Testis (tissue), 3 donors: ENCODE data around the gene MAPKAPK2. TPM values are rescaled to one million over a fixed set of nuclear protein-coding genes. Genes with fewer than 3 reads are reported as not detected.

Experiments
- DNase-seq: peaks from one replicate; pipeline ENCODE4 v3.0.0-alpha.2; 2019
- H3K27ac ChIP-seq, 2 donors: fragments of 200-600 bp; sonication (generic); one replicate each; pipeline ENCODE4 v1.5.1; 2019
- H3K27me3 ChIP-seq: fragments of 200-600 bp; sonication (generic); one replicate; pipeline ENCODE4 v1.5.1; 2019
- H3K36me3 ChIP-seq: fragments of 200-600 bp; sonication (generic); one replicate; pipeline ENCODE4 v1.5.1; 2017; ENCODE audit warnings: low read depth; ENCODE audit errors: missing control alignments
- H3K4me1 ChIP-seq: fragments of 200-600 bp; sonication (generic); one replicate; pipeline ENCODE4 v1.5.1; 2019
- H3K4me3 ChIP-seq, 2 donors: fragments of 200-600 bp; sonication (generic); one replicate each; pipeline ENCODE4 v1.5.1; 2017 to 2019
- H3K9me3 ChIP-seq: fragments of 200-600 bp; sonication (generic); one replicate; pipeline ENCODE4 v1.5.1; 2017
- CTCF ChIP-seq, 3 experiments: fragments of 450-650 bp in 2 of 3; fragments of 200-600 bp in 1 of 3; sonication (generic) in 1 of 3; IDR thresholded peaks; one replicate each; pipeline ENCODE4 v1.5.1; 2016 to 2019; ENCODE audit warnings: antibody characterized with exemption in 3 of 3, mild to moderate bottlenecking in 2 of 3, moderate library complexity in 1 of 3
- POLR2A ChIP-seq: fragments of 450-650 bp; IDR thresholded peaks from one replicate; pipeline ENCODE4 v1.6.1; 2017; ENCODE audit warnings: antibody characterized with exemption, mild to moderate bottlenecking, moderate library complexity
- WGBS, 2 donors: methylation state at CpG; one replicate each; pipeline ENCODE4 v1.1.5; 2018; 5-methylcytosine and 5-hydroxymethylcytosine counted together
- intact Hi-C: fragments of 100-400 bp; cut with DNase I; formaldehyde crosslinking; loops from one replicate; pipeline ENCODE4 v1.15.1; 2023; ENCODE audit warnings: low total_unique reads
- polyA plus RNA-seq: library from polyadenylated mRNA; stranded (reverse); fragments of 350-450 nt; fragmentation: Illumina TruSeq; extraction: RNeasy Lipid Tissue Mini Kit (QIAGEN cat#74804); gene quantifications from one replicate; pipeline ENCODE4 v1.2.3, GENCODE V29; 2014; ENCODE audit warnings: low read depth, low replicate concordance; ENCODE audit not compliant: insufficient read depth
- total RNA-seq, 2 donors: library from RNA; depleted of rRNA; stranded (reverse); fragments of >200 nt; gene quantifications; one replicate each; pipeline ENCODE4 v1.2.3, GENCODE V29; 2016

MAPKAPK2 gene
- total and polyA plus RNA-seq, 3 donors from 2014 or later: 66.3 to 76.5 (median 69.1) TPM

GRCh38 chr1:206649261-206649921 is 35.3 kb upstream of the MAPKAPK2 start:
- intact Hi-C loops: no loop called here
- no peak for TF ChIP-seq POLR2A
- WGBS, 2 donors: 91 to 94% methylated on average over 5 of the region's 5 CpGs

GRCh38 chr1:206651014-206651413 is 33.7 kb upstream of the MAPKAPK2 start:
- 96% methylated on average over 3 of the region's 3 CpGs for WGBS, 2 donors
- Histone ChIP-seq H3K9me3 (no peaks in the 10 kb centered on the region), H3K36me3 (no peaks in the 10 kb centered on the region), H3K27ac (no peak overlapping the region), H3K27me3 (no peaks in the 10 kb centered on the region), H3K4me3 (no peak overlapping the region), H3K4me1 (no peaks in the 10 kb centered on the region)
- intact Hi-C loops: no loop called here
- TF ChIP-seq CTCF (IDR thresholded peaks at IDR 0.05): no peak
- TF ChIP-seq POLR2A: no peak
- DNase-seq: no peak

More at GRCh38 chr1:206649261-206649921, 35.3 kb upstream of the MAPKAPK2 start:
- Histone ChIP-seq H3K36me3 (no peaks in the 10 kb centered on the region), H3K9me3 (no peaks in the 10 kb centered on the region), H3K4me3 (no peak overlapping the region), H3K27ac (no peak overlapping the region), H3K27me3 (no peaks in the 10 kb centered on the region), H3K4me1 (no peaks in the 10 kb centered on the region)
- DNase-seq: no peak

- Histone ChIP-seq H3K27me3 (no peaks in the 10 kb centered on the region), H3K9me3 (no peaks in the 10 kb centered on the region), H3K4me1 (peaks cover 5% of the 10 kb centered on the region), H3K36me3 (no peaks in the 10 kb centered on the region), H3K27ac (no peak overlapping the region), H3K4me3 (no peak overlapping the region)
- 80 to 89% methylated on average over 5 of the region's 5 CpGs for WGBS, 2 donors
- no peak for DNase-seq
- intact Hi-C loops: no loop called here
- no peak for TF ChIP-seq CTCF (IDR thresholded peaks at IDR 0.05)
- no peak for TF ChIP-seq POLR2A
Observed at GRCh38 chr1:206651958-206652890, 32.5 kb upstream of the MAPKAPK2 start.

- peaks cover 6% of the 10 kb centered on the region for H3K4me1 ChIP-seq
- H3K27me3 ChIP-seq: no peaks in the 10 kb centered on the region
- H3K27ac ChIP-seq: no peak overlapping the region
- no peak overlapping the region for H3K4me3 ChIP-seq
- H3K36me3 ChIP-seq: no peaks in the 10 kb centered on the region
- intact Hi-C loops: no loop called here
- WGBS, 2 donors: 92 to 96% methylated on average over 7 of the region's 7 CpGs
- no peak for DNase-seq
- H3K9me3 ChIP-seq: no peaks in the 10 kb centered on the region
- TF ChIP-seq POLR2A (no peak), CTCF (IDR thresholded peaks at IDR 0.05) (no peak)
Observed at GRCh38 chr1:206653715-206654459, 30.8 kb upstream of the MAPKAPK2 start.

GRCh38 chr1:206654828-206655227 is 29.9 kb upstream of the MAPKAPK2 start:
- intact Hi-C loops: no loop called here
- 84 to 89% methylated on average over 2 of the region's 2 CpGs for WGBS, 2 donors
- Histone ChIP-seq H3K27ac (no peak overlapping the region), H3K9me3 (no peaks in the 10 kb centered on the region), H3K36me3 (no peaks in the 10 kb centered on the region), H3K4me3 (no peak overlapping the region), H3K27me3 (no peaks in the 10 kb centered on the region), H3K4me1 (peaks cover 11% of the 10 kb centered on the region)
- no peak for TF ChIP-seq POLR2A
- no peak for TF ChIP-seq CTCF (IDR thresholded peaks at IDR 0.05)
- no peak for DNase-seq
